DND-41 (cell line): ENCODE measurements around the gene ASPDH.

Experiments used
- ATAC-seq: fragments of 200-7000 bp; cut with Tn5 transposase; 3 replicates; pipeline ENCODE4 v1.9.1; 2021; ENCODE audit warnings: low read depth; ENCODE audit not compliant: insufficient read depth
- DNase-seq: peaks from one replicate; pipeline ENCODE4 v3.0.0-alpha.2; 2020
- H2AFZ ChIP-seq: 2 replicates; pipeline ENCODE4 v1.6.0; 2012; ENCODE audit warnings: low read depth, low read length
- H3K27ac ChIP-seq: 2 replicates; pipeline ENCODE4 v1.5.1; 2012; ENCODE audit warnings: low read length, inconsistent platforms
- H3K27me3 ChIP-seq: fragments of 200-600 bp; sonication (generic); 2 replicates; pipeline ENCODE4 v1.6.0; 2012; ENCODE audit warnings: low read length, mild to moderate bottlenecking, inconsistent platforms; ENCODE audit not compliant: insufficient read depth, poor library complexity
- H3K36me3 ChIP-seq: 2 replicates; pipeline ENCODE4 v1.5.1; 2012; ENCODE audit warnings: low read length, inconsistent platforms; ENCODE audit not compliant: insufficient read depth
- H3K4me1 ChIP-seq: 2 replicates; pipeline ENCODE4 v1.5.1; 2012; ENCODE audit warnings: mild to moderate bottlenecking, low read length; ENCODE audit not compliant: insufficient read depth
- H3K4me2 ChIP-seq: 2 replicates; pipeline ENCODE4 v1.6.0; 2012; ENCODE audit warnings: mild to moderate bottlenecking, moderate library complexity, low read length, inconsistent platforms; ENCODE audit not compliant: insufficient read depth
- H3K4me3 ChIP-seq, 2 experiments: fragments of 200-600 bp in 1 of 2; shearing (Covaris generic) in 1 of 2; 2 replicates each; pipeline ENCODE4 v1.5.1; 2012 to 2016; ENCODE audit warnings: inconsistent platforms in 2 of 2, low read length in 2 of 2, mild to moderate bottlenecking in 2 of 2, low read depth in 1 of 2, moderate library complexity in 1 of 2
- H3K79me2 ChIP-seq: 2 replicates; pipeline ENCODE4 v1.6.0; 2012; ENCODE audit warnings: low read length, inconsistent platforms; ENCODE audit not compliant: insufficient read depth
- H3K9ac ChIP-seq: 2 replicates; pipeline ENCODE4 v1.6.0; 2012; ENCODE audit warnings: low read depth, mild to moderate bottlenecking, inconsistent platforms, low read length, moderate library complexity
- H3K9me3 ChIP-seq: 2 replicates; pipeline ENCODE4 v1.5.1; 2012; ENCODE audit warnings: low read length, moderate library complexity, mild to moderate bottlenecking, inconsistent platforms; ENCODE audit not compliant: insufficient read depth, severe bottlenecking
- H4K20me1 ChIP-seq: 2 replicates; pipeline ENCODE4 v1.6.0; 2012; ENCODE audit warnings: low read length; ENCODE audit not compliant: insufficient read depth
- EZH2 ChIP-seq: IDR thresholded peaks from 3 replicates; pipeline ENCODE4 v1.6.1; 2012; ENCODE audit warnings: borderline replicate concordance, low read depth, mild to moderate bottlenecking, moderate library complexity, low read length, inconsistent platforms; ENCODE audit not compliant: severe bottlenecking
- TF ChIP-seq, protein P1 (sequence below): IDR thresholded peaks from 2 replicates; pipeline ENCODE4 v1.5.1; 2012; ENCODE audit warnings: borderline replicate concordance, low read length, moderate library complexity, mild to moderate bottlenecking; ENCODE audit not compliant: poor library complexity, severe bottlenecking; ENCODE audit errors: extremely low read depth

The ASPDH gene

DNA sequence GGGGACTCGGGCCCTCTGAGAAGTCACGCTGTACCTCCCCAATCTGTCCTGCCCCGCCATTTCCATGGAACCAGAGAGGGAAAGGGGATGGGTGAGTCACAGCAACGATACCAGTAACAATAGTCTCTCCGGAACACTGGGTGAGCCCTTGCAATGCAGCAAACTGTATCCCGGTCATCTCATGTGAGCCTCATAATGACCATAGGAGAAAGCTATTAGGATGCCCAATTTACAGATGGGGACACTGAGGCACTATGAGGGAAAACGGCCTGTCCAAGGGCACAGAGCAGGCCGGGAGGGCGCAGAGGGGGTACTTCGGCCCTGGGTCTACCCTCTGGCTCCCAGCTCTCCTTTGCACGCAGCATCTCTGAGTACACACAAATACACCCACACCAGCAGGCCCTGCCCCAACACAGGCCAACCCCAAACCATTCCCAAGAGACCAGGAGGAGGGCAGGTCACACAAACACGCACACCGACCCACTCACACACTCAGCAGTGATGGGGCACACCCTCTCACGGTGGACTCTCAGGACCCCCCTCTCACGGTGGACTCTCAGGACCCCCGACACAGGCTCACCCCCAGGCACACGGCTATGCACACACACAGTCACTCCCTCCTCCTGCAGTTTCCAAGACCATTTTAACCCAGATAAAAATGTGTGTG is 36.3 kb upstream of the ASPDH start:
- Histone ChIP-seq H3K36me3 (no peaks in the 10 kb centered on the region), H3K79me2 (no peaks in the 10 kb centered on the region), H3K9me3 (no peaks in the 10 kb centered on the region), H2AFZ (no peak overlapping the region), H3K4me1 (no peaks in the 10 kb centered on the region), H3K9ac (no peak overlapping the region), H3K27me3 (no peaks in the 10 kb centered on the region), H4K20me1 (no peaks in the 10 kb centered on the region), H3K4me3 (no peak overlapping the region), H3K27ac (no peak overlapping the region), H3K4me2 (no peak overlapping the region)
- DNase-seq: no peak
- no peak for ATAC-seq
- TF ChIP-seq EZH2: no peak
- TF ChIP-seq, protein P1, sequence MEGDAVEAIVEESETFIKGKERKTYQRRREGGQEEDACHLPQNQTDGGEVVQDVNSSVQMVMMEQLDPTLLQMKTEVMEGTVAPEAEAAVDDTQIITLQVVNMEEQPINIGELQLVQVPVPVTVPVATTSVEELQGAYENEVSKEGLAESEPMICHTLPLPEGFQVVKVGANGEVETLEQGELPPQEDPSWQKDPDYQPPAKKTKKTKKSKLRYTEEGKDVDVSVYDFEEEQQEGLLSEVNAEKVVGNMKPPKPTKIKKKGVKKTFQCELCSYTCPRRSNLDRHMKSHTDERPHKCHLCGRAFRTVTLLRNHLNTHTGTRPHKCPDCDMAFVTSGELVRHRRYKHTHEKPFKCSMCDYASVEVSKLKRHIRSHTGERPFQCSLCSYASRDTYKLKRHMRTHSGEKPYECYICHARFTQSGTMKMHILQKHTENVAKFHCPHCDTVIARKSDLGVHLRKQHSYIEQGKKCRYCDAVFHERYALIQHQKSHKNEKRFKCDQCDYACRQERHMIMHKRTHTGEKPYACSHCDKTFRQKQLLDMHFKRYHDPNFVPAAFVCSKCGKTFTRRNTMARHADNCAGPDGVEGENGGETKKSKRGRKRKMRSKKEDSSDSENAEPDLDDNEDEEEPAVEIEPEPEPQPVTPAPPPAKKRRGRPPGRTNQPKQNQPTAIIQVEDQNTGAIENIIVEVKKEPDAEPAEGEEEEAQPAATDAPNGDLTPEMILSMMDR: no peak

DNA sequence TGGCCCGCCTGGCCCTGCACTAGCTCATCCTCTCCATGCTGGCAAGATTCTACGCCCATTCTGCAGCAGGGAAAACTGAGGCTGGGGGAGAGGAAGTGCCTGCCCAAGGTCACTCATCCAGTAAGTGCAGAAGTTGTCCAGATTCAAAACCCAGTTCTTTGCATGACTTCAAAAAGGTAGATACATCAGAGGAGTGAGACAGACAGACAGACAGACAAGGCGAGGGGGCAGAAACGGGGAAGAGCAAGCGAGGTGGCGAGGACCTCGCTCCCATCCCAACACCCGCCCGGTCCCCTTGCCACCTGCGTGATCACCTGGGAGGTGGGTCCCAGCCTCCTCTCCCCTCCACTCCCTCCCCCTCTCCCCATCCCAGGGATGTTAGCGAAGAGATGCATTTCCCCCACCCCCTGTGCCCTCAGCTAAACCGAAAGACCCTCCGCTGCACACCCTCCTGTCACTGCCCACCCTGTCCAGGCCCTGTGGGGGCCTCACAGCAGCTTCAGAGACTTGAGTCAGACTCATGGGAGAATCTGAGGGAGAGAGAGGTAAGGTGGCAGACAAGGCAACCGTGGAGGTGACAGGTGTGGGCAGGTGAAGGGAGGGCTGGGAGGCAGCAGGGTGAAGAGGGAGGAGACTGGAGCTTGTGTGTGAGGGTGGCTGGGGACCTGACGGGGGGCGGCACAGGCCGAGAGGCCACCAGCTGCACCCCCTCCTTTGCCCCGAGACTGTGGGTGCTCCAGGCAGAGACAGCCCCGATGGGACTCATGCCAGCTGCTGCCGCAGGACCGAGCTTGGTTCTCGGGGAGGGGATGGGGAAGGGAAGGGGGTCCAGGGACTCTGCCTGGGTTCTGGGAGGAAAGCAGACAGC is 35.6 kb upstream of the ASPDH start:
- DNase-seq (no peak), ATAC-seq (no peak)
- H3K4me1 ChIP-seq: no peaks in the 10 kb centered on the region
- no peak overlapping the region for H3K4me3 ChIP-seq
- H2AFZ ChIP-seq: no peak overlapping the region
- no peak overlapping the region for H3K27ac ChIP-seq
- H3K9me3 ChIP-seq: no peaks in the 10 kb centered on the region
- H3K36me3 ChIP-seq: no peaks in the 10 kb centered on the region
- TF ChIP-seq, protein P1: no peak
- TF ChIP-seq EZH2: no peak
- no peak overlapping the region for H3K9ac ChIP-seq
- H4K20me1 ChIP-seq: no peaks in the 10 kb centered on the region
- no peaks in the 10 kb centered on the region for H3K79me2 ChIP-seq
- H3K4me2 ChIP-seq: no peak overlapping the region
- no peaks in the 10 kb centered on the region for H3K27me3 ChIP-seq

GRCh38 chr19:50548191-50549058 is 34.7 kb upstream of the ASPDH start:
- Histone ChIP-seq H3K4me1 (no peaks in the 10 kb centered on the region), H3K4me2 (no peak overlapping the region), H3K9ac (no peak overlapping the region), H3K79me2 (no peaks in the 10 kb centered on the region), H3K4me3 (no peak overlapping the region), H4K20me1 (no peaks in the 10 kb centered on the region), H3K27me3 (no peaks in the 10 kb centered on the region), H2AFZ (no peak overlapping the region), H3K27ac (no peak overlapping the region), H3K9me3 (no peaks in the 10 kb centered on the region), H3K36me3 (no peaks in the 10 kb centered on the region)
- ATAC-seq (no peak), DNase-seq (no peak)
- TF ChIP-seq, protein P1: no peak
- TF ChIP-seq EZH2: no peak
